LNCAP (cell line): ENCODE results near the gene YPEL1.

Experiments used
- TF ChIP-seq, protein P1 (sequence below): fragments of 450-650 bp; IDR thresholded peaks from 2 replicates; pipeline ENCODE4 v1.5.1; 2017; ENCODE audit warnings: mild to moderate bottlenecking

YPEL1 gene

DNA sequence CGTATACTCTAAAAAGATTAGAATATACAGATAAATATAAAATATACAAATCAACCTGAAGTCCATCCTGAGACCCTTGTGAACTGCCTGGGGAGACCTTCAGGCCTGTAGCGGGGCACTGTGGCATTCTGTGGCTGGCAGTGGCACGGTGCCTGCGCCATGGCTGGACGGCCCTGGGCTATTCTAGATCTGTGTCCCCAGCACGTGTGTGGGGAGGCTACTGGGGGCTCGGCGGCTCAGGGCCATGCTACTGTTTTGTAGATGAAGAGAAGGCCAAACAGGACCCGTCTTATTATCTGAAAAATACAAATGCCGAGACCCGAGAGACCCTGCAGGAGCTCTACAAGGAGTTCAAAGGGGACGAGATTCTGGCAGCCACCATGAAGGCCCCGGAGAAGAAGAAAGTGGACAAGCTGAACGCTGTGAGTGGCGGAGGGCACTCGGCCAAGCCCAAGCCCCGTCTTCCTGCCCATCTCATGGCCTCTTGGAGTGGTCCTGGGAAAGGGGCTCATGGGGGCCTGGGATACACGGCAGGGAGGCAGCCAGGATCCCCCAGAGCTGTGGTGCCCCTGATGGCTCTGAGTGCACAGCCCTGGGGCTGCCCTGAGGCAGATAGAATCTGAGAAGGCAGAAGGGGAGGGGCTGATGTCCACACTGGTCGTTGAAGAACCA lies 51.0 kb downstream of the YPEL1 start:
- TF ChIP-seq, protein P1, sequence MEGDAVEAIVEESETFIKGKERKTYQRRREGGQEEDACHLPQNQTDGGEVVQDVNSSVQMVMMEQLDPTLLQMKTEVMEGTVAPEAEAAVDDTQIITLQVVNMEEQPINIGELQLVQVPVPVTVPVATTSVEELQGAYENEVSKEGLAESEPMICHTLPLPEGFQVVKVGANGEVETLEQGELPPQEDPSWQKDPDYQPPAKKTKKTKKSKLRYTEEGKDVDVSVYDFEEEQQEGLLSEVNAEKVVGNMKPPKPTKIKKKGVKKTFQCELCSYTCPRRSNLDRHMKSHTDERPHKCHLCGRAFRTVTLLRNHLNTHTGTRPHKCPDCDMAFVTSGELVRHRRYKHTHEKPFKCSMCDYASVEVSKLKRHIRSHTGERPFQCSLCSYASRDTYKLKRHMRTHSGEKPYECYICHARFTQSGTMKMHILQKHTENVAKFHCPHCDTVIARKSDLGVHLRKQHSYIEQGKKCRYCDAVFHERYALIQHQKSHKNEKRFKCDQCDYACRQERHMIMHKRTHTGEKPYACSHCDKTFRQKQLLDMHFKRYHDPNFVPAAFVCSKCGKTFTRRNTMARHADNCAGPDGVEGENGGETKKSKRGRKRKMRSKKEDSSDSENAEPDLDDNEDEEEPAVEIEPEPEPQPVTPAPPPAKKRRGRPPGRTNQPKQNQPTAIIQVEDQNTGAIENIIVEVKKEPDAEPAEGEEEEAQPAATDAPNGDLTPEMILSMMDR, result no peak

DNA sequence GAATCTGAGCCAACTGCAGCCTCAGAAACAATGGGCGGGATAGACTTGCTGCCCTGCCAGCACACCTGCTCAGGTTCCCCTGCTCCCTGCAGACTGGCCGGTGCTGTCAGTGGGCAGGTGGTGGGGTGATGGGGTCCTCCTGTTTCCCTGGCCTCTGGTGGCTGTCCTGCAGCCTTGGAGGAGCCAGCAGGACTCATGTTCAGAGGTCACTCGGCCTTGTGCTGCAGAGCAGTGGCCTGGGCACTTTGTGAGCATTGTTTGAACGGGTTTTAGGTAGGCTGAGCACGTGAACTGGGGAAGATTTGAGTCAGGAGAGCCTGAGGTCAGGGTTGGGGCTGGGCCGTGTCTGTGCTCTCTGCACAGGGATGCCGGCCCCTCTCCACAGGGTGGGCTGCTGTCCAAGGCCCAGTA lies 52.2 kb downstream of the YPEL1 start:
- TF ChIP-seq, protein P1, result no peak

- TF ChIP-seq, protein P1, result no peak
Measured at GRCh38 chr22:21682385-21683175, 53.0 kb downstream of the YPEL1 start.

DNA sequence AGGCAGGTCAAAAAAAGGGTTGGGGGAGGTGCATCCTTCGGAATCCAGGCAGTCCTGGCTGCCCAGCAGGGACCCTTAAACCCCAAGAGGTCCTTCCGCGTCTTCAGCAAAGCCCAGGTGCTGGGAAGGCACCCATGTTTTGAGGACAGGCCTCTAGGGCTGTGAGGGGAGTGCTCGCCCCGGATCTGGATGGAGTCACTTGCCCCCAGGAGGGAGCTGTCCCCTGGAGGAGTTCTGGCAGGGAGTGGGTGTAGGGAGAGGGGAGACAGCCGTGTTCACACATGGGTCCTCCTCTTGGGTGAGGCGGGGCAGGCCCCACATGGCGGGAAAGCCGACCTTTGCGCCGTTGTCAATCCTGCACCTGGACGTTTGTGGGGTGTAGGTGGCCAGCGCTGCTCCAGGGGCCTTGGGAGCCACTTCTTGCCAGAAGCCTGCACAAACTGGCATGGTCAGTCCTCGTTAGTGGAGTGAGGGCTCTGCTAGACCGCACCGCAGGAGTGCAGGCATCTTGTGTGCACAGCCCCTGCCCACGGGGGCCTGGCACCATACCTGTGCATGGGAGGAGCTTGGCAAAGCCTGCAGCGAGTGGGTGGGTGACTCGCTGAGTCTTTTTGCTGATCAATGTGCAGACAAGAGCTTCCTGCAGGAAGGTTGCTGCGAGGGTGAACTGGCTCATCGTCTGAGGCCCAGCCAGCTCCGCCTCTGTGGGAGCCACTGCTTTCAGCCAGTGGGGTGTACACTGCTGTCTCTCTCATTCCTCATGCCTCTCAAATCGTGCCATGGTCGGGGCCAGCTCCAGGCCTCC lies 53.8 kb downstream of the YPEL1 start:
- TF ChIP-seq, protein P1, result no peak

DNA sequence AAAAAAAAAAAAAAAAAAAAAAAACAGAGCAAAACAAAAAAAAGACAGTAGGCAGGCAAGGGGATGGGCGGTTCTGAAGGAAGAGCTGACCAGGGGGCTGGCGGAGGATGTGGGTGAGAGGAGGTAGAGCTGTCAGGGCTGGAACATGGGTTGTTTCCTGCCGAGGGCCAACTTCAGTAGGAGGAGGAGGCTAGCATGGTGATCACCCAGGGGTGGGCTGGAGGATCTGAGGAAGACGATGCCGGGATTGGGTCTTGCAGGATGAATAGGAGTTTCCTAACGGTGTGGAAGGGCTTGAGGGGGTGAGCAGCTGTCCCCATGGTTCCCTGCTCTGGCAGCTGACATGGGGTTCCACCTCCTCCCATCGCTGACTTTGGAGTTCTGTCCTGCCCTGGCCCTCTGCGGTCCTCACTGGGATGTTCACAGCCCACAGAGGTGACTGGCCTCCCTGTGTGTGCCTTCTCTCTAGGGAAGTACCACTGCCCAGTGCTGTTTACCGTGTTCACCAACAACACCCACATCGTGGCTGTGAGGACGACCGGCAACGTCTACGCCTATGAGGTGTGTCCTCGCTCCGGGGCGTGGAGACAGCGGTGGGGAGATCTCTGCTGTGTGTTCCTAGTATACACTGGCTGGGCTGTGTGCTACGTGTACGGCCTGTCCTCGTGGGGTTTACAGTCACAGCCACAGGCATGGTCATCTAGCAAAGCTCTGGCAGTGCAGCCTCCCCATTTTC lies 54.6 kb downstream of the YPEL1 start:
- TF ChIP-seq, protein P1, result no peak

DNA sequence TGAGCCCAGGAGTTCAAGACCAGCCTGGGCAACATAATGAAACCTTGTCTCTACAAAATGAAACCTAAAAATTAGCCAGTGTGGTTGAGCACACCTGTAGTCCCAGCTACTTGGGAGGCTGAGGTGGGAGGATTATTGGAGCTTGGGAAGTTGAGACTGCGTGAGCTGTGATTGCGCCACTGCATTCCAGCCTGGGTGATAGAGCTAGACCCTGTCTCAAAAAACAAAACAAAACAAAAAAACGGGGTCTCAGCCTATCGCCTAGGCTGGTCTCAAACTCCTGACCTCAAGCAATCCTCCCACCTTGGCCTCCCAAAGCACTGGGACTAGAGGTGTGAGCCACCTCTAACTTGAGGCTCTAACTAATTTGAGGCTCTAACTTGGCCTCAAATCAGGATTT lies 56.2 kb downstream of the YPEL1 start:
- TF ChIP-seq, protein P1, result no peak
